ENCODE data around the gene GRIA3. TPM values are rescaled to one million over a fixed set of nuclear protein-coding genes. Genes with fewer than 3 reads are reported as not detected.

Gene GRIA3
- total RNA-seq, 1 experiment from 2014 or later, result not detected

- Histone ChIP-seq H3K4me3 (ENCODE audit: low read length) (no peak overlapping the region), H3K9me3 (ENCODE audit: low read length) (no peaks in the 10 kb centered on the region), H2AFZ (ENCODE audit: low read length) (no peak overlapping the region), H3K27ac (ENCODE audit: low read length) (no peak overlapping the region), H3K4me2 (ENCODE audit: low read length) (no peak overlapping the region), H3K9me2 (replicated peaks; ENCODE audit: low read length) (no peaks in the 10 kb centered on the region), H3F3A (ENCODE audit: low read length, unreplicated experiment) (no peaks in the 10 kb centered on the region), H3K79me2 (ENCODE audit: low read length) (no peaks in the 10 kb centered on the region), H3K9ac (ENCODE audit: low read length) (no peak overlapping the region), H4K20me1 (ENCODE audit: low read length) (no peaks in the 10 kb centered on the region), H3K27me3 (ENCODE audit: low read length) (no peaks in the 10 kb centered on the region), H3K4me1 (ENCODE audit: insufficient read depth, low read length) (no peaks in the 10 kb centered on the region), H3K36me3 (ENCODE audit: low read depth, low read length) (no peaks in the 10 kb centered on the region)
- no peak for DNase-seq
- intact Hi-C loops (cut with micrococcal nuclease), result no loop called here
- ATAC-seq, result no peak
- CTCF ChIA-PET, result interaction anchor here (1.0 kb wide), 1 partner anchor 15 kb away, joined by 3 read pairs; no protein-coding TSS in a partner anchor
- no TSS peak for BruUV-seq (replicated peaks)
- TF ChIP-seq EZH2phosphoT487 (IDR thresholded peaks at IDR 0.05; ENCODE audit: borderline replicate concordance, low read length), result no peak
- TF ChIP-seq EZH2 (IDR thresholded peaks at IDR 0.05; ENCODE audit: low read length, unreplicated experiment), result no peak
- TF ChIP-seq, protein P1, sequence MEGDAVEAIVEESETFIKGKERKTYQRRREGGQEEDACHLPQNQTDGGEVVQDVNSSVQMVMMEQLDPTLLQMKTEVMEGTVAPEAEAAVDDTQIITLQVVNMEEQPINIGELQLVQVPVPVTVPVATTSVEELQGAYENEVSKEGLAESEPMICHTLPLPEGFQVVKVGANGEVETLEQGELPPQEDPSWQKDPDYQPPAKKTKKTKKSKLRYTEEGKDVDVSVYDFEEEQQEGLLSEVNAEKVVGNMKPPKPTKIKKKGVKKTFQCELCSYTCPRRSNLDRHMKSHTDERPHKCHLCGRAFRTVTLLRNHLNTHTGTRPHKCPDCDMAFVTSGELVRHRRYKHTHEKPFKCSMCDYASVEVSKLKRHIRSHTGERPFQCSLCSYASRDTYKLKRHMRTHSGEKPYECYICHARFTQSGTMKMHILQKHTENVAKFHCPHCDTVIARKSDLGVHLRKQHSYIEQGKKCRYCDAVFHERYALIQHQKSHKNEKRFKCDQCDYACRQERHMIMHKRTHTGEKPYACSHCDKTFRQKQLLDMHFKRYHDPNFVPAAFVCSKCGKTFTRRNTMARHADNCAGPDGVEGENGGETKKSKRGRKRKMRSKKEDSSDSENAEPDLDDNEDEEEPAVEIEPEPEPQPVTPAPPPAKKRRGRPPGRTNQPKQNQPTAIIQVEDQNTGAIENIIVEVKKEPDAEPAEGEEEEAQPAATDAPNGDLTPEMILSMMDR (conservative IDR thresholded peaks at IDR 0.05; ENCODE audit: low read depth, low read length), result no peak
- POLR2A ChIA-PET (ENCODE audit: unreplicated experiment), result no interaction called here
These were observed 280.6 kb downstream of the GRIA3 start for GRCh38 chrX:123464709-123465108.

GRCh38 chrX:123468481-123468880, 284.4 kb downstream of the GRIA3 start:
- no peaks in the 10 kb centered on the region for H3K9me2 ChIP-seq (replicated peaks; ENCODE audit: low read length)
- ChIA-PET CTCF (no interaction called here), POLR2A (ENCODE audit: unreplicated experiment) (no interaction called here)
- no peak overlapping the region for H3K4me2 ChIP-seq (ENCODE audit: low read length)
- BruUV-seq (replicated peaks), result no TSS peak
- no peak overlapping the region for H3K4me3 ChIP-seq (ENCODE audit: low read length)
- no peaks in the 10 kb centered on the region for H3K79me2 ChIP-seq (ENCODE audit: low read length)
- no peak overlapping the region for H3K27ac ChIP-seq (ENCODE audit: low read length)
- ATAC-seq, result no peak
- no peak overlapping the region for H3K9ac ChIP-seq (ENCODE audit: low read length)
- H2AFZ ChIP-seq (ENCODE audit: low read length), result no peak overlapping the region
- no peaks in the 10 kb centered on the region for H3K27me3 ChIP-seq (ENCODE audit: low read length)
- intact Hi-C loops (cut with micrococcal nuclease), result no loop called here
- no peaks in the 10 kb centered on the region for H4K20me1 ChIP-seq (ENCODE audit: low read length)
- no peaks in the 10 kb centered on the region for H3K36me3 ChIP-seq (ENCODE audit: low read depth, low read length)
- no peaks in the 10 kb centered on the region for H3K4me1 ChIP-seq (ENCODE audit: insufficient read depth, low read length)
- no peaks in the 10 kb centered on the region for H3F3A ChIP-seq (ENCODE audit: low read length, unreplicated experiment)
- DNase-seq, result no peak
- H3K9me3 ChIP-seq (ENCODE audit: low read length), result no peaks in the 10 kb centered on the region
- TF ChIP-seq, protein P1 (conservative IDR thresholded peaks at IDR 0.05; ENCODE audit: low read depth, low read length), result no peak
- TF ChIP-seq EZH2phosphoT487 (IDR thresholded peaks at IDR 0.05; ENCODE audit: borderline replicate concordance, low read length) (no peak), EZH2 (IDR thresholded peaks at IDR 0.05; ENCODE audit: low read length, unreplicated experiment) (no peak)

DNA sequence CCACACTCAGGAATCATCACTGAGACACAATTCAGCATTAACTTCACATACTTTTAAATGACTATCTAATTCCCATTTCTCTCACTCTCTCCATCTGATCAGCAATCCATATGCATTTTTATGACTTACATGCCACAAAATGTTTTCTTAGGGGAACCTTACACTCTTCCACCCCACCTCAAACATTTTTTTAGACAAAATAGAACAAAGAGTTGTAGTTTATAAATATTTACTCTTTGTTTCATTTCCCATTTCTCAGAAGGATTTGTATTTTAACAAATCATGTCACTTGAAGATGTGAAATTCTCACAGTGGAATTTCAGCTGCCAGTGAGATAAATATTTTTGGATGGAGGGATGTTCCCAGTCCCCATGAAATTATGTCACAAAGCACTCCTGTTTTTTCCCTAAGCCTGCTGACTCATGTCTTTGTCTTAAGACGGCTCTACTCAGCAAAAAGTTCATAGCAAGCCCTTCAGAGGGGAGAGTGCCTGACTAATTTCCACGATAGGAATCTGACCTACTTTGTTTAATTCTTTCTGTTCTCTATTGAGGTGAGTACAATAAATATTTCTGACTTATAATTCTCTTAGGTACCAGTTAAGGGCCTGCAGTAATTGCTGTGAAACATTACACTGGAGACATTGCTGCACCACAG, 291.1 kb downstream of the GRIA3 start:
- ChIA-PET POLR2A (ENCODE audit: unreplicated experiment) (no interaction called here), CTCF (no interaction called here)
- H3K4me3 ChIP-seq (ENCODE audit: low read length), result no peak overlapping the region
- H3K4me1 ChIP-seq (ENCODE audit: insufficient read depth, low read length), result no peaks in the 10 kb centered on the region
- no peak overlapping the region for H3K4me2 ChIP-seq (ENCODE audit: low read length)
- H3K27me3 ChIP-seq (ENCODE audit: low read length), result no peaks in the 10 kb centered on the region
- no peaks in the 10 kb centered on the region for H3K79me2 ChIP-seq (ENCODE audit: low read length)
- no peaks in the 10 kb centered on the region for H3F3A ChIP-seq (ENCODE audit: low read length, unreplicated experiment)
- ATAC-seq (no peak), DNase-seq (peak; percentile 5)
- H3K27ac ChIP-seq (ENCODE audit: low read length), result no peak overlapping the region
- no peak for TF ChIP-seq EZH2phosphoT487 (IDR thresholded peaks at IDR 0.05; ENCODE audit: borderline replicate concordance, low read length)
- TF ChIP-seq EZH2 (IDR thresholded peaks at IDR 0.05; ENCODE audit: low read length, unreplicated experiment), result no peak
- H3K36me3 ChIP-seq (ENCODE audit: low read depth, low read length), result no peaks in the 10 kb centered on the region
- no peak overlapping the region for H2AFZ ChIP-seq (ENCODE audit: low read length)
- H3K9me3 ChIP-seq (ENCODE audit: low read length), result no peaks in the 10 kb centered on the region
- no peaks in the 10 kb centered on the region for H4K20me1 ChIP-seq (ENCODE audit: low read length)
- BruUV-seq (replicated peaks), result no TSS peak
- no peak overlapping the region for H3K9ac ChIP-seq (ENCODE audit: low read length)
- intact Hi-C loops (cut with micrococcal nuclease), result no loop called here
- no peaks in the 10 kb centered on the region for H3K9me2 ChIP-seq (replicated peaks; ENCODE audit: low read length)
